ENCODE results near the gene CCNB2.

DNA sequence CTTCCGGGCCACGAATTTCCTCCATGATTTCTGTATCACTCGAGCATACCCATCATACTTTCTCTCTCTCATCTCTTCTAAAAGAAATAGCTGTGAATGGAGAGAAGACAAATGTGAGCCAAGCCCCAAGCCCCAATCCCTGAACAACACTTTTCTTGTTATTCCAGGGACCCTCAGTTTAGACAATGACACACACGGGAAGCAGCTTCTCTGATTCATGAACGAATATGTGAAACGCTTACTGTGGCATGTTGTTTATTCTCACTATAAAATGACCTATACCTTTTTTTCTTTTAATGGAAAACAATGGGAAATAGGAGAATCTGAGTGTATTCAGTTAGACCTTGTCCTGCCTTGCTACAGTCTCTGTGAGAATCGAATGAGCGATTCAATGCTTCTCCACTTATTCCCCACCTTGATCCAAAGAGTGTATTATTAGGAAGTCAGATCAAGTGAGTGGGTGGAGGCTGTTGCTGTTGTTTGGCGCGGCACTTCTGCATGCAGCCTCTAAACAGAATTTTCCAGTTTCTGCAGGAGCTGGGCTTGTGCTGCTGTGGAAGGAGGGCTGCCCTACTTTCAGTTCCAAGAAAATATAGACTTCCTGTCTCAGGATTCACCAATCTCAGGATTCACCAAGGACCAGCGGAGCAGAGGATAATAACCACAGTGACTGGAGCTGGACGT, 69.3 kb downstream of the CCNB2 start:
- TF ChIP-seq, protein P1, sequence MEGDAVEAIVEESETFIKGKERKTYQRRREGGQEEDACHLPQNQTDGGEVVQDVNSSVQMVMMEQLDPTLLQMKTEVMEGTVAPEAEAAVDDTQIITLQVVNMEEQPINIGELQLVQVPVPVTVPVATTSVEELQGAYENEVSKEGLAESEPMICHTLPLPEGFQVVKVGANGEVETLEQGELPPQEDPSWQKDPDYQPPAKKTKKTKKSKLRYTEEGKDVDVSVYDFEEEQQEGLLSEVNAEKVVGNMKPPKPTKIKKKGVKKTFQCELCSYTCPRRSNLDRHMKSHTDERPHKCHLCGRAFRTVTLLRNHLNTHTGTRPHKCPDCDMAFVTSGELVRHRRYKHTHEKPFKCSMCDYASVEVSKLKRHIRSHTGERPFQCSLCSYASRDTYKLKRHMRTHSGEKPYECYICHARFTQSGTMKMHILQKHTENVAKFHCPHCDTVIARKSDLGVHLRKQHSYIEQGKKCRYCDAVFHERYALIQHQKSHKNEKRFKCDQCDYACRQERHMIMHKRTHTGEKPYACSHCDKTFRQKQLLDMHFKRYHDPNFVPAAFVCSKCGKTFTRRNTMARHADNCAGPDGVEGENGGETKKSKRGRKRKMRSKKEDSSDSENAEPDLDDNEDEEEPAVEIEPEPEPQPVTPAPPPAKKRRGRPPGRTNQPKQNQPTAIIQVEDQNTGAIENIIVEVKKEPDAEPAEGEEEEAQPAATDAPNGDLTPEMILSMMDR (IDR thresholded peaks at IDR 0.05; ENCODE audit: poor library complexity) = no peak
- TF ChIP-seq EZH2phosphoT487 (IDR thresholded peaks at IDR 0.05; ENCODE audit: low read depth, severe bottlenecking, unreplicated experiment) = no peak
